ENCODE data around the gene CCDC85C. TPM values are rescaled to one million over a fixed set of nuclear protein-coding genes. Genes with fewer than 3 reads are reported as not detected.

Gene CCDC85C
- total and polyA plus RNA-seq, 2 experiments from 2014 or later = 4.5 to 24.9 TPM

DNA sequence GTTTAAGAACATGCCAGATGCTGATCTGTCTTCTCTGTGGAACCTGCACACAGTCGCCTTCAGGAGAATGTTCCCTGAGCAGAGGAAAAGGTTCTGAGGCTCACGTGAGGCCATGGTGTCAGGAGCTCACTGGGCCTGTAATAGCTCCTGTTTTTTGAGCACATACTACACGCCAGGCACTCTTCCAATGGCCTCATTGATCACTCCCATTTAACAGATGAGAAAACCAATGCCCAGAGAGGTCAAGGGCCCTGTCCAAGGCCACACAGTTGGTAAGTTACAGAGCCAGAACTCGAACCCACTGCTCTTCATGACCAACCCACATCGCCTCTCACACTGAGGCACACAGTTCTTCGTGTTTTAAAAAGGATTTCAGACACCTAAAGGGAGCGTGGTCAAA lies 33.6 kb upstream of the CCDC85C start:
- Mint-ChIP-seq H3K27me3 (ENCODE audit: insufficient read depth, low read depth, poor library complexity) (peaks cover 4% of the 10 kb centered on the region), H3K36me3 (ENCODE audit: low read depth) (no peaks in the 10 kb centered on the region), H3K27ac (no peak overlapping the region), H3K4me3 (no peak overlapping the region), H3K9me3 (no peaks in the 10 kb centered on the region), H3K4me1 (peaks cover 4% of the 10 kb centered on the region; the same call in 2 of the 3 replicates)
- H2AFZ ChIP-seq = 0 out of 2 replicates have a peak overlapping the region, but pooled peaks have one; percentile 32
- H3K4me3 ChIP-seq = no peak overlapping the region
- H3K79me2 ChIP-seq (replicated peaks; ENCODE audit: insufficient read depth) = no peaks in the 10 kb centered on the region
- no peaks in the 10 kb centered on the region for H4K20me1 ChIP-seq (replicated peaks; ENCODE audit: insufficient read depth)
- no peak overlapping the region for H3K27ac ChIP-seq (ENCODE audit: low read depth)
- TF ChIP-seq POLR2AphosphoS5 (IDR thresholded peaks at IDR 0.05; ENCODE audit: low read depth) (no peak), STAT1 (IDR thresholded peaks at IDR 0.05; ENCODE audit: unreplicated experiment) (no peak)
- TF ChIP-seq, protein P1, sequence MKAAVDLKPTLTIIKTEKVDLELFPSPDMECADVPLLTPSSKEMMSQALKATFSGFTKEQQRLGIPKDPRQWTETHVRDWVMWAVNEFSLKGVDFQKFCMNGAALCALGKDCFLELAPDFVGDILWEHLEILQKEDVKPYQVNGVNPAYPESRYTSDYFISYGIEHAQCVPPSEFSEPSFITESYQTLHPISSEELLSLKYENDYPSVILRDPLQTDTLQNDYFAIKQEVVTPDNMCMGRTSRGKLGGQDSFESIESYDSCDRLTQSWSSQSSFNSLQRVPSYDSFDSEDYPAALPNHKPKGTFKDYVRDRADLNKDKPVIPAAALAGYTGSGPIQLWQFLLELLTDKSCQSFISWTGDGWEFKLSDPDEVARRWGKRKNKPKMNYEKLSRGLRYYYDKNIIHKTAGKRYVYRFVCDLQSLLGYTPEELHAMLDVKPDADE (IDR thresholded peaks at IDR 0.05) = no peak
- H3F3A ChIP-seq (replicated peaks; ENCODE audit: low read depth) = no peaks in the 10 kb centered on the region
- DNase-seq (ENCODE audit: low spot score) (no peak), ATAC-seq (no peak)
- H3K36me3 ChIP-seq (ENCODE audit: insufficient read depth) = no peaks in the 10 kb centered on the region
- no peak overlapping the region for H3K4me2 ChIP-seq
- no peaks in the 10 kb centered on the region for H3K27me3 ChIP-seq (ENCODE audit: insufficient read depth)
- no peaks in the 10 kb centered on the region for H3K9me2 ChIP-seq (ENCODE audit: insufficient read depth)
- H3K4me1 ChIP-seq (ENCODE audit: insufficient read depth) = no peaks in the 10 kb centered on the region

DNA sequence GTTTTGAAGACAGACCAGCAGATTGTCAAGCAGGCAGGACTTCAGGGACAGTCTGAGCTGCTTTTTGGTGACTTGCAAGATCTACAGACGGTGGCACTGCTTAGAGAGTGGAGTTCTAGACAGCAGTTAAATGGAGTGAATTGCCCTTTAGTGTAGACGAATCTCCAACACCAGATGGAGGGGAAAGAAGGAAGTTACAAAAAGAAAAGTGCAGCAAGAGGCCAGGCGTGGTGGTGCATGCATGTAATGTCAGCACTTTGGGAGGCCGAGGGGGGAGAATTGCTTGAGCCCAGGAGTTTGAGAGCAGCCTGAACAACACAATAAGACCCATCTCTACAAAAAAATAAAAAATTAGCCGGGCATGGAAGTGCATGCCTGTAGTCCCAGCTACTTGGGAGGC lies 32.5 kb upstream of the CCDC85C start:
- TF ChIP-seq STAT1 (IDR thresholded peaks at IDR 0.05; ENCODE audit: unreplicated experiment) (no peak), EZH2phosphoT487 (IDR thresholded peaks at IDR 0.05; ENCODE audit: unreplicated experiment) (no peak), CREB1 (CRISPR knock-in tag; IDR thresholded peaks at IDR 0.05; ENCODE audit: low read depth) (no peak), NANOG (IDR thresholded peaks at IDR 0.05; ENCODE audit: borderline replicate concordance) (no peak), ZNF331 (CRISPR knock-in tag; IDR thresholded peaks at IDR 0.05; ENCODE audit: low read depth) (no peak), POLR2AphosphoS5 (IDR thresholded peaks at IDR 0.05; ENCODE audit: low read depth) (no peak), ZNF114 (CRISPR knock-in tag; IDR thresholded peaks at IDR 0.05) (no peak)
- TF ChIP-seq, protein P2, sequence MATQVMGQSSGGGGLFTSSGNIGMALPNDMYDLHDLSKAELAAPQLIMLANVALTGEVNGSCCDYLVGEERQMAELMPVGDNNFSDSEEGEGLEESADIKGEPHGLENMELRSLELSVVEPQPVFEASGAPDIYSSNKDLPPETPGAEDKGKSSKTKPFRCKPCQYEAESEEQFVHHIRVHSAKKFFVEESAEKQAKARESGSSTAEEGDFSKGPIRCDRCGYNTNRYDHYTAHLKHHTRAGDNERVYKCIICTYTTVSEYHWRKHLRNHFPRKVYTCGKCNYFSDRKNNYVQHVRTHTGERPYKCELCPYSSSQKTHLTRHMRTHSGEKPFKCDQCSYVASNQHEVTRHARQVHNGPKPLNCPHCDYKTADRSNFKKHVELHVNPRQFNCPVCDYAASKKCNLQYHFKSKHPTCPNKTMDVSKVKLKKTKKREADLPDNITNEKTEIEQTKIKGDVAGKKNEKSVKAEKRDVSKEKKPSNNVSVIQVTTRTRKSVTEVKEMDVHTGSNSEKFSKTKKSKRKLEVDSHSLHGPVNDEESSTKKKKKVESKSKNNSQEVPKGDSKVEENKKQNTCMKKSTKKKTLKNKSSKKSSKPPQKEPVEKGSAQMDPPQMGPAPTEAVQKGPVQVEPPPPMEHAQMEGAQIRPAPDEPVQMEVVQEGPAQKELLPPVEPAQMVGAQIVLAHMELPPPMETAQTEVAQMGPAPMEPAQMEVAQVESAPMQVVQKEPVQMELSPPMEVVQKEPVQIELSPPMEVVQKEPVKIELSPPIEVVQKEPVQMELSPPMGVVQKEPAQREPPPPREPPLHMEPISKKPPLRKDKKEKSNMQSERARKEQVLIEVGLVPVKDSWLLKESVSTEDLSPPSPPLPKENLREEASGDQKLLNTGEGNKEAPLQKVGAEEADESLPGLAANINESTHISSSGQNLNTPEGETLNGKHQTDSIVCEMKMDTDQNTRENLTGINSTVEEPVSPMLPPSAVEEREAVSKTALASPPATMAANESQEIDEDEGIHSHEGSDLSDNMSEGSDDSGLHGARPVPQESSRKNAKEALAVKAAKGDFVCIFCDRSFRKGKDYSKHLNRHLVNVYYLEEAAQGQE (IDR thresholded peaks at IDR 0.05; ENCODE audit: unreplicated experiment) = no peak
- TF ChIP-seq, protein P3, sequence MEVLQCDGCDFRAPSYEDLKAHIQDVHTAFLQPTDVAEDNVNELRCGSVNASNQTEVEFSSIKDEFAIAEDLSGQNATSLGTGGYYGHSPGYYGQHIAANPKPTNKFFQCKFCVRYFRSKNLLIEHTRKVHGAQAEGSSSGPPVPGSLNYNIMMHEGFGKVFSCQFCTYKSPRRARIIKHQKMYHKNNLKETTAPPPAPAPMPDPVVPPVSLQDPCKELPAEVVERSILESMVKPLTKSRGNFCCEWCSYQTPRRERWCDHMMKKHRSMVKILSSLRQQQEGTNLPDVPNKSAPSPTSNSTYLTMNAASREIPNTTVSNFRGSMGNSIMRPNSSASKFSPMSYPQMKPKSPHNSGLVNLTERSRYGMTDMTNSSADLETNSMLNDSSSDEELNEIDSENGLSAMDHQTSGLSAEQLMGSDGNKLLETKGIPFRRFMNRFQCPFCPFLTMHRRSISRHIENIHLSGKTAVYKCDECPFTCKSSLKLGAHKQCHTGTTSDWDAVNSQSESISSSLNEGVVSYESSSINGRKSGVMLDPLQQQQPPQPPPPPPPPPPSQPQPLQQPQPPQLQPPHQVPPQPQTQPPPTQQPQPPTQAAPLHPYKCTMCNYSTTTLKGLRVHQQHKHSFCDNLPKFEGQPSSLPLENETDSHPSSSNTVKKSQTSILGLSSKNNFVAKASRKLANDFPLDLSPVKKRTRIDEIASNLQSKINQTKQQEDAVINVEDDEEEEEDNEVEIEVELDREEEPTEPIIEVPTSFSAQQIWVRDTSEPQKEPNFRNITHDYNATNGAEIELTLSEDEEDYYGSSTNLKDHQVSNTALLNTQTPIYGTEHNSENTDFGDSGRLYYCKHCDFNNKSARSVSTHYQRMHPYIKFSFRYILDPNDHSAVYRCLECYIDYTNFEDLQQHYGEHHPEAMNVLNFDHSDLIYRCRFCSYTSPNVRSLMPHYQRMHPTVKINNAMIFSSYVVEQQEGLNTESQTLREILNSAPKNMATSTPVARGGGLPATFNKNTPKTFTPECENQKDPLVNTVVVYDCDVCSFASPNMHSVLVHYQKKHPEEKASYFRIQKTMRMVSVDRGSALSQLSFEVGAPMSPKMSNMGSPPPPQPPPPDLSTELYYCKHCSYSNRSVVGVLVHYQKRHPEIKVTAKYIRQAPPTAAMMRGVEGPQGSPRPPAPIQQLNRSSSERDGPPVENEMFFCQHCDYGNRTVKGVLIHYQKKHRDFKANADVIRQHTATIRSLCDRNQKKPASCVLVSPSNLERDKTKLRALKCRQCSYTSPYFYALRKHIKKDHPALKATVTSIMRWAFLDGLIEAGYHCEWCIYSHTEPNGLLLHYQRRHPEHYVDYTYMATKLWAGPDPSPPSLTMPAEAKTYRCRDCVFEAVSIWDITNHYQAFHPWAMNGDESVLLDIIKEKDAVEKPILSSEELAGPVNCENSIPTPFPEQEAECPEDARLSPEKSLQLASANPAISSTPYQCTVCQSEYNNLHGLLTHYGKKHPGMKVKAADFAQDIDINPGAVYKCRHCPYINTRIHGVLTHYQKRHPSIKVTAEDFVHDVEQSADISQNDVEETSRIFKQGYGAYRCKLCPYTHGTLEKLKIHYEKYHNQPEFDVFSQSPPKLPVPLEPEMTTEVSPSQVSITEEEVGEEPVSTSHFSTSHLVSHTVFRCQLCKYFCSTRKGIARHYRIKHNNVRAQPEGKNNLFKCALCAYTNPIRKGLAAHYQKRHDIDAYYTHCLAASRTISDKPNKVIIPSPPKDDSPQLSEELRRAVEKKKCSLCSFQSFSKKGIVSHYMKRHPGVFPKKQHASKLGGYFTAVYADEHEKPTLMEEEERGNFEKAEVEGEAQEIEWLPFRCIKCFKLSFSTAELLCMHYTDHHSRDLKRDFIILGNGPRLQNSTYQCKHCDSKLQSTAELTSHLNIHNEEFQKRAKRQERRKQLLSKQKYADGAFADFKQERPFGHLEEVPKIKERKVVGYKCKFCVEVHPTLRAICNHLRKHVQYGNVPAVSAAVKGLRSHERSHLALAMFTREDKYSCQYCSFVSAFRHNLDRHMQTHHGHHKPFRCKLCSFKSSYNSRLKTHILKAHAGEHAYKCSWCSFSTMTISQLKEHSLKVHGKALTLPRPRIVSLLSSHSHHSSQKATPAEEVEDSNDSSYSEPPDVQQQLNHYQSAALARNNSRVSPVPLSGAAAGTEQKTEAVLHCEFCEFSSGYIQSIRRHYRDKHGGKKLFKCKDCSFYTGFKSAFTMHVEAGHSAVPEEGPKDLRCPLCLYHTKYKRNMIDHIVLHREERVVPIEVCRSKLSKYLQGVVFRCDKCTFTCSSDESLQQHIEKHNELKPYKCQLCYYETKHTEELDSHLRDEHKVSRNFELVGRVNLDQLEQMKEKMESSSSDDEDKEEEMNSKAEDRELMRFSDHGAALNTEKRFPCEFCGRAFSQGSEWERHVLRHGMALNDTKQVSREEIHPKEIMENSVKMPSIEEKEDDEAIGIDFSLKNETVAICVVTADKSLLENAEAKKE (CRISPR knock-in tag; IDR thresholded peaks at IDR 0.05) = no peak
- Mint-ChIP-seq H3K4me3 (no peak overlapping the region), H3K9me3 (no peaks in the 10 kb centered on the region), H3K36me3 (ENCODE audit: low read depth) (no peaks in the 10 kb centered on the region), H3K4me1 (peaks cover 4% of the 10 kb centered on the region; the same call in 2 of the 3 replicates), H3K27ac (no peak overlapping the region; the same call in 1 of the 2 replicates), H3K27me3 (ENCODE audit: insufficient read depth, low read depth, poor library complexity) (peaks cover 4% of the 10 kb centered on the region)
- Histone ChIP-seq H2AFZ (no peak overlapping the region), H3K27me3 (ENCODE audit: insufficient read depth) (no peaks in the 10 kb centered on the region), H3K4me3 (no peak overlapping the region), H4K20me1 (replicated peaks; ENCODE audit: insufficient read depth) (no peaks in the 10 kb centered on the region), H3K27ac (ENCODE audit: low read depth) (no peak overlapping the region), H3K4me1 (ENCODE audit: insufficient read depth) (no peaks in the 10 kb centered on the region), H3F3A (replicated peaks; ENCODE audit: low read depth) (no peaks in the 10 kb centered on the region), H3K9me2 (ENCODE audit: insufficient read depth) (no peaks in the 10 kb centered on the region), H3K36me3 (ENCODE audit: insufficient read depth) (no peaks in the 10 kb centered on the region), H3K79me2 (replicated peaks; ENCODE audit: insufficient read depth) (no peaks in the 10 kb centered on the region), H3K4me2 (no peak overlapping the region)
- DNase-seq (ENCODE audit: low spot score) (no peak), ATAC-seq (no peak)
